ENCODE results near the gene C6orf15. TPM values are rescaled to one million over a fixed set of nuclear protein-coding genes. Genes with fewer than 3 reads are reported as not detected.
"Not testable (repeated sequence)": the region's sequence is repeated elsewhere in the genome, so short reads cannot be mapped to it uniquely, and the experiment has no call there.

The C6orf15 gene
- total RNA-seq, 1 experiment from 2014 or later, result not detected

- DNase-seq (ENCODE audit: low read depth), result peak; percentile 73
These were observed 41.6 kb downstream of the C6orf15 start for GRCh38 chr6:31070711-31071197.

DNA sequence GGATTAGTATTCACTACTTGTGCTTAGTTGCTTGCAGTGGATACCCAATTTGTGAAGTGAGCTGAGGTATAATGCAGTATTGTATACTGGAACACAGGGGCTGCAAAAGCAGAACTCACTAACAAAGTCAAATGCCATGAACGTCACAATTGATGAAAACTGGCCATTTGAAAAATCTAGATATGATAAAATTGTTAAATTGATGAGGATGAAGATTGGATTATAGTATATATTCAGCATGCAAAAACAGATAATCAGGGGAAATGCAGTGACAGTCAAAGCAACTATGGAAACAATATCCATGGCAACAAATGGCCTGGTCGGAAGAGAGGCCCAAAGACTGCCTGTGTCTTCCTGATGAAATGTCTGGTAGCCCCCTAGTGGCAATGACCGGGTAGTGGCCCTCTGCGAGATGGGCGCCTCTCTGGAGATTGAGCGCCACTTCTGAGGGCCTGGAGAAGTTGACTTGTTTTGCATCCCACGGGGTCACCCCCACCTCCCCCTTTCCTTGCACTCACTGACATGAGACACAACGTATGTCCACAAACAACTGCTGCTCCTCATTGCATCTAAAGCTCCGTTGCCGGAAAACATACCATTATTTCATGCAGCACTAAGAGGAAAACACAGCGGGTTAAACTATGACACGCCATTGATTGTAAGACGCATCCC, 43.6 kb downstream of the C6orf15 start:
- peak; percentile 79 for DNase-seq (ENCODE audit: low read depth)

DNA sequence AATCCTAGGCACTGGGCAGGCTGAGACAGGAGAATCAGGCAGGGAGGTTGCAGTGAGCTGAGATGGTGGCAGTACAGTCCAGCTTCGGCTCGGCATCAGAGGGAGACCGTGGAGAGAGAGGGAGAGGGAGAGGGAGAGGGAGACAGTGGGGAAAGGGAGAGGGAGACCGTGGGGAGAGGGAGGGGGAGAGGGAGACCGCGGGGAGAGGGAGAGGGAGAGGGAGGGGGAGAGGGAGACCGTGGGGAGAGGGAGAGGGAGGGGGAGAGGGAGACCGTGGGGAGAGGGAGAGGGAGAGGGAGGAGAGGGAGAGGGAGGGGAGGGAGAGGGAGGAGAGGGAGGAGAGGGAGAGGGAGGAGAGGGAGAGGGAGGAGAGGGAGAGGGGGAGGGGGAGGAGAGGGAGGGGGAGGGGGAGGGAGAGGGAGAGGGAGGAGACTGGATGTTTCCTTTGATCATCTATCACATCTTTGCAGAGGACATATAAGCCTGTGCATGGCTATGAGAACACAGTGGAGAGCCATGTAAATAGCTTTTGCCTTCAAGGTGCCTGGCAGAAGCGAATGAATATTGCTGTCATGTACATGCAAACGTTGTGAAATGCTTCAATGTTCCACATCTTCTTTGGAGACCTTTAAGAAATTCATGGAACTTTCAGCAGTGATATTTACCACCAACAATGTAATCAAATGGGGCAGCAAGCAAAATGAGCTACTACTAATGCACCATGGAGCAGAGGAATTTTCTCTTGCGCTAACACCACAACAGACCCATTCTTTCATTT, 44.3 kb downstream of the C6orf15 start:
- not testable (repeated sequence) for DNase-seq (ENCODE audit: low read depth)

- DNase-seq (ENCODE audit: low read depth), result not testable (repeated sequence)
These were observed 45.3 kb downstream of the C6orf15 start for GRCh38 chr6:31067028-31067427.

- no peak for DNase-seq (ENCODE audit: low read depth)
These were observed 46.8 kb downstream of the C6orf15 start for GRCh38 chr6:31065556-31065955.

- DNase-seq (ENCODE audit: low read depth), result no peak
These were observed 48.4 kb downstream of the C6orf15 start for GRCh38 chr6:31063906-31064435.

Small RNA genes lying within 50 kb of the gene (small RNA-seq; reads per million reads assigned to genes)
- gene POLR2LP1 (not detected), gene RNU6-1133P (not detected)

Other genes with a start within 250 kb of the C6orf15 start
- 34.8 and 37.0 TPM in 2 replicates for gene DDR1, start 228.1 kb downstream of the C6orf15 start, total RNA-seq (2014; rRNA removed; shearing (Covaris generic))
- 22.2 and 28.0 TPM in 2 replicates for gene GTF2H4, start 204.4 kb downstream of the C6orf15 start, total RNA-seq (2014; rRNA removed; shearing (Covaris generic))
- 30.7 and 33.1 TPM in 2 replicates for gene VARS2, start 198.3 kb downstream of the C6orf15 start, total RNA-seq (2014; rRNA removed; shearing (Covaris generic))
- gene SFTA2, start 180.4 kb downstream of the C6orf15 start, total RNA-seq (2014; rRNA removed; shearing (Covaris generic)), result not detected in 2 replicates
- gene MUCL3, start 171.6 kb downstream of the C6orf15 start, total RNA-seq (2014; rRNA removed; shearing (Covaris generic)), result not detected in 2 replicates
- not detected in 2 replicates for gene MUC21, start 128.9 kb downstream of the C6orf15 start, total RNA-seq (2014; rRNA removed; shearing (Covaris generic))
- not detected in 2 replicates for gene MUC22, start 102.1 kb downstream of the C6orf15 start, total RNA-seq (2014; rRNA removed; shearing (Covaris generic))
- gene PSORS1C1, start 2.2 kb upstream of the C6orf15 start, total RNA-seq (2014; rRNA removed; shearing (Covaris generic)), result 0.64 and 0.80 TPM in 2 replicates
- gene CDSN, start 7.9 kb upstream of the C6orf15 start, total RNA-seq (2014; rRNA removed; shearing (Covaris generic)), result not detected in 2 replicates
- gene PSORS1C2, start 26.5 kb upstream of the C6orf15 start, total RNA-seq (2014; rRNA removed; shearing (Covaris generic)), result not detected in 2 replicates
- gene CCHCR1, start 45.2 kb upstream of the C6orf15 start, total RNA-seq (2014; rRNA removed; shearing (Covaris generic)), result 22.1 and 29.2 TPM in 2 replicates
- 91.0 and 101 TPM in 2 replicates for gene TCF19, start 46.0 kb upstream of the C6orf15 start, total RNA-seq (2014; rRNA removed; shearing (Covaris generic))
- gene POU5F1, start 58.1 kb upstream of the C6orf15 start, total RNA-seq (2014; rRNA removed; shearing (Covaris generic)), result not detected in 2 replicates
- 18.8 and 23.1 TPM in 2 replicates for gene HLA-C, start 159.5 kb upstream of the C6orf15 start, total RNA-seq (2014; rRNA removed; shearing (Covaris generic))
- gene HLA-B, start 244.6 kb upstream of the C6orf15 start, total RNA-seq (2014; rRNA removed; shearing (Covaris generic)), result 11.8 and 15.4 TPM in 2 replicates